ENCODE measurements around the gene SAT1. TPM values are rescaled to one million over a fixed set of nuclear protein-coding genes. Genes with fewer than 3 reads are reported as not detected.

Gene SAT1
- total RNA-seq, 4 donors from 2014 or later, result 116 to 358 (median 220) TPM

GRCh38 chrX:23821847-23822246 lies 38.9 kb downstream of the SAT1 start:
- no peaks in the 10 kb centered on the region for H3K27me3 ChIP-seq
- H3K9me3 ChIP-seq, result no peaks in the 10 kb centered on the region
- peaks cover 0 to 2% of the 10 kb centered on the region in 2 donors for H3K4me1 ChIP-seq
- H3K36me3 ChIP-seq, result no peaks in the 10 kb centered on the region
- no peak for DNase-seq
- no peak overlapping the region for H3K4me3 ChIP-seq
- peak overlapping the region; percentile 30 to 61 for H3K27ac ChIP-seq
- TF ChIP-seq CTCF (IDR thresholded peaks at IDR 0.05) (no peak), POLR2A (IDR thresholded peaks at IDR 0.05) (no peak)
- intact Hi-C loops (cut with DNase I; ENCODE audit: low total_unique reads), result no loop called here

GRCh38 chrX:23822397-23822796 lies 39.4 kb downstream of the SAT1 start:
- no peaks in the 10 kb centered on the region for H3K9me3 ChIP-seq
- H3K36me3 ChIP-seq, result no peaks in the 10 kb centered on the region
- H3K27me3 ChIP-seq, result no peaks in the 10 kb centered on the region
- DNase-seq, result no peak
- peaks cover 0 to 2% of the 10 kb centered on the region in 2 donors for H3K4me1 ChIP-seq
- intact Hi-C loops (cut with DNase I; ENCODE audit: low total_unique reads), result no loop called here
- H3K27ac ChIP-seq, result peak overlapping the region; percentile 26 to 61
- no peak for TF ChIP-seq CTCF (IDR thresholded peaks at IDR 0.05)
- TF ChIP-seq POLR2A (IDR thresholded peaks at IDR 0.05), result no peak
- H3K4me3 ChIP-seq, result no peak overlapping the region

- Histone ChIP-seq H3K9me3 (no peaks in the 10 kb centered on the region), H3K36me3 (no peaks in the 10 kb centered on the region), H3K4me1 (peaks cover 0 to 2% of the 10 kb centered on the region in 2 donors), H3K4me3 (no peak overlapping the region), H3K27ac (peak overlapping the region in 1 of 2 donors; percentile 61), H3K27me3 (no peaks in the 10 kb centered on the region)
- intact Hi-C loops (cut with DNase I; ENCODE audit: low total_unique reads), result no loop called here
- TF ChIP-seq CTCF (IDR thresholded peaks at IDR 0.05), result no peak
- DNase-seq, result no peak
Measured at GRCh38 chrX:23822841-23823240, 39.9 kb downstream of the SAT1 start.

- no peaks in the 10 kb centered on the region for H3K36me3 ChIP-seq
- intact Hi-C loops (cut with DNase I; ENCODE audit: low total_unique reads), result no loop called here
- no peak for DNase-seq
Measured at GRCh38 chrX:23825675-23826074, 42.7 kb downstream of the SAT1 start.

GRCh38 chrX:23826216-23826615 lies 43.2 kb downstream of the SAT1 start:
- H3K27ac ChIP-seq, result no peak overlapping the region
- intact Hi-C loops (cut with DNase I; ENCODE audit: low total_unique reads), result no loop called here
- no peaks in the 10 kb centered on the region for H3K36me3 ChIP-seq
- TF ChIP-seq POLR2A (IDR thresholded peaks at IDR 0.05), result no peak
- no peak for TF ChIP-seq CTCF (IDR thresholded peaks at IDR 0.05)
- H3K27me3 ChIP-seq, result no peaks in the 10 kb centered on the region
- no peak overlapping the region for H3K4me3 ChIP-seq
- H3K4me1 ChIP-seq, result peaks cover 0 to 2% of the 10 kb centered on the region in 2 donors
- no peak for DNase-seq
- no peaks in the 10 kb centered on the region for H3K9me3 ChIP-seq

More at GRCh38 chrX:23825675-23826074, 42.7 kb downstream of the SAT1 start:
- TF ChIP-seq POLR2A (IDR thresholded peaks at IDR 0.05), result no peak
- TF ChIP-seq CTCF (IDR thresholded peaks at IDR 0.05), result no peak
- no peak overlapping the region for H3K4me3 ChIP-seq
- no peaks in the 10 kb centered on the region for H3K9me3 ChIP-seq
- H3K27ac ChIP-seq, result no peak overlapping the region
- H3K27me3 ChIP-seq, result no peaks in the 10 kb centered on the region
- H3K4me1 ChIP-seq, result peaks cover 0 to 2% of the 10 kb centered on the region in 2 donors
